H1 (cell line): ENCODE data around the gene ZNF516. TPM values are rescaled to one million over a fixed set of nuclear protein-coding genes. Genes with fewer than 3 reads are reported as not detected.
A peak's percentile ranks its signal among the peaks of the same experiment; 100 is the strongest.

ENCODE experiments used
- CTCF ChIA-PET: fragments of 300-600 bp; sonication (Branson Sonifier 250); formaldehyde crosslinking; loops from one replicate; lab custom pipeline; 2021; ENCODE audit not compliant: partially characterized antibody; lab: Charles Lee
- POLR2A ChIA-PET: fragments of 300-600 bp; sonication (Branson Sonifier 250); formaldehyde crosslinking; loops from one replicate; lab custom pipeline; 2021; ENCODE audit warnings: inconsistent platforms; ENCODE audit not compliant: partially characterized antibody; lab: Charles Lee
- DNase-seq, 2 experiments: peaks; one replicate each; pipeline versions ENCODE4 v3.0.0 to v3.0.0-alpha.2; 2010 to 2022; ENCODE audit warnings: low spot score in 2 of 2, low read depth in 1 of 2, mixed read lengths in 1 of 2
- FAIRE-seq: peaks from 2 replicates; lab custom pipeline; 2011; peaks lifted over from hg19 to GRCh38; lab: Jason Lieb, UNC
- H2AFZ ChIP-seq: 2 replicates; pipeline ENCODE4 v1.8.1; 2012; ENCODE audit warnings: low read length, inconsistent platforms
- H2AK5ac ChIP-seq: 2 replicates; pipeline ENCODE4 v1.6.1; 2013; ENCODE audit warnings: low read depth, low read length
- H2BK120ac ChIP-seq: replicated peaks from 2 replicates; pipeline ENCODE3; 2013; ENCODE audit warnings: low read depth, low read length, inconsistent platforms
- H2BK12ac ChIP-seq: 2 replicates; pipeline ENCODE4 v1.6.1; 2013; ENCODE audit warnings: low read depth, low read length
- H2BK15ac ChIP-seq: 2 replicates; pipeline ENCODE4 v1.6.1; 2013; ENCODE audit warnings: low read length
- H2BK20ac ChIP-seq: 2 replicates; pipeline ENCODE4 v1.6.1; 2013; ENCODE audit warnings: low read length
- H2BK5ac ChIP-seq: 2 replicates; pipeline ENCODE4 v1.6.1; 2013; ENCODE audit warnings: low read depth, low read length
- H3K14ac ChIP-seq: 2 replicates; pipeline ENCODE4 v1.6.1; 2013; ENCODE audit warnings: inconsistent platforms; ENCODE audit not compliant: insufficient read length
- H3K18ac ChIP-seq: 2 replicates; pipeline ENCODE4 v1.6.1; 2013; ENCODE audit warnings: low read length; ENCODE audit errors: extremely low read depth
- H3K23ac ChIP-seq: 2 replicates; pipeline ENCODE4 v1.6.1; 2013; ENCODE audit warnings: inconsistent platforms; ENCODE audit not compliant: insufficient read length
- H3K23me2 ChIP-seq: 2 replicates; pipeline ENCODE4 v1.6.1; 2013; ENCODE audit warnings: low read depth, low read length
- H3K27ac ChIP-seq: 2 replicates; pipeline ENCODE4 v1.6.1; 2011; ENCODE audit warnings: low read depth, low read length, inconsistent platforms
- H3K27me3 ChIP-seq, 4 experiments: replicated peaks in 1 of 4; 1 replicate in 1 of 4; 2 replicates in 3 of 4; pipeline versions ENCODE4 v1.6.1 to v1.8.1; 2011 to 2013; ENCODE audit warnings: low read length in 3 of 4, mild to moderate bottlenecking in 3 of 4, inconsistent platforms in 2 of 4, mixed read lengths in 2 of 4, moderate library complexity in 1 of 4; ENCODE audit not compliant: control insufficient read depth in 3 of 4, insufficient read depth in 3 of 4; ENCODE audit errors: extremely low read depth in 1 of 4
- H3K36me3 ChIP-seq, 4 experiments: 2 replicates each; pipeline versions ENCODE4 v1.6.1 to v1.8.1; 2011 to 2013; ENCODE audit warnings: mild to moderate bottlenecking in 4 of 4, low read length in 3 of 4, moderate library complexity in 2 of 4, control low read depth in 1 of 4, inconsistent platforms in 1 of 4; ENCODE audit not compliant: insufficient read depth in 4 of 4, control insufficient read depth in 2 of 4
- H3K4ac ChIP-seq: replicated peaks from 2 replicates; pipeline ENCODE3; 2013; ENCODE audit warnings: low read length, low read depth, mixed read lengths, inconsistent platforms; ENCODE audit not compliant: insufficient read length
- H3K4me1 ChIP-seq, 4 experiments: replicated peaks in 1 of 4; 1 replicate in 1 of 4; 2 replicates in 3 of 4; pipeline versions ENCODE4 v1.6.1 to v1.8.1; 2011 to 2013; ENCODE audit warnings: low read length in 3 of 4, inconsistent platforms in 2 of 4, mixed read lengths in 1 of 4; ENCODE audit not compliant: insufficient read depth in 4 of 4, control insufficient read depth in 3 of 4
- H3K4me2 ChIP-seq, 2 experiments: 2 replicates each; pipeline versions ENCODE4 v1.6.1 to v1.8.1; 2011 to 2013; ENCODE audit warnings: low read depth in 2 of 2, low read length in 2 of 2, control low read depth in 1 of 2, inconsistent platforms in 1 of 2, mild to moderate bottlenecking in 1 of 2; ENCODE audit not compliant: insufficient read depth in 1 of 2
- H3K4me3 ChIP-seq, 4 experiments: fragments of 200-600, 300-600 bp in 1 of 4; sonication (generic), shearing (Covaris generic), sonication (Bioruptor Twin) in 1 of 4; 2 replicates each; pipeline versions ENCODE4 v1.5.1 to v1.8.1; 2011 to 2016; ENCODE audit warnings: low read length in 4 of 4, low read depth in 3 of 4, control low read depth in 2 of 4, inconsistent platforms in 2 of 4, mild to moderate bottlenecking in 2 of 4, mixed read lengths in 1 of 4, moderate library complexity in 1 of 4; ENCODE audit not compliant: insufficient read depth in 2 of 4; ENCODE audit errors: extremely low read depth in 1 of 4
- H3K56ac ChIP-seq: replicated peaks from 2 replicates; pipeline ENCODE3; 2013; ENCODE audit warnings: low read depth, mild to moderate bottlenecking, mixed read lengths, low read length, inconsistent platforms; ENCODE audit not compliant: insufficient read length
- H3K79me1 ChIP-seq: 2 replicates; pipeline ENCODE4 v1.6.1; 2013; ENCODE audit warnings: low read depth, low read length, control low read depth
- H3K79me2 ChIP-seq, 2 experiments: 2 replicates each; pipeline versions ENCODE4 v1.6.1 to v1.8.1; 2012 to 2013; ENCODE audit warnings: low read length in 2 of 2, mild to moderate bottlenecking in 2 of 2, inconsistent platforms in 1 of 2; ENCODE audit not compliant: insufficient read depth in 2 of 2, control insufficient read depth in 1 of 2
- H3K9ac ChIP-seq, 4 experiments: replicated peaks in 1 of 4; 1 replicate in 1 of 4; 2 replicates in 3 of 4; pipeline versions ENCODE4 v1.6.1 to v1.8.1; 2011 to 2013; ENCODE audit warnings: low read depth in 3 of 4, low read length in 3 of 4, control low read depth in 2 of 4, mild to moderate bottlenecking in 2 of 4, moderate library complexity in 2 of 4, inconsistent platforms in 1 of 4; ENCODE audit errors: extremely low read depth in 1 of 4
- H3K9me3 ChIP-seq, 2 experiments: 2 replicates each; pipeline versions ENCODE4 v1.6.1 to v1.8.1; 2012 to 2013; ENCODE audit warnings: mild to moderate bottlenecking in 2 of 2, moderate library complexity in 2 of 2, control low read depth in 1 of 2, inconsistent platforms in 1 of 2, low read depth in 1 of 2, low read length in 1 of 2, mixed read lengths in 1 of 2; ENCODE audit not compliant: insufficient read depth in 2 of 2
- H4K20me1 ChIP-seq, 2 experiments: replicated peaks in 1 of 2; 2 replicates each; pipeline versions ENCODE3 to v1.8.1; 2011 to 2013; ENCODE audit warnings: inconsistent platforms in 2 of 2, low read length in 2 of 2, mild to moderate bottlenecking in 1 of 2; ENCODE audit not compliant: insufficient read depth in 2 of 2, control insufficient read depth in 1 of 2
- H4K5ac ChIP-seq: 2 replicates; pipeline ENCODE4 v1.6.1; 2013; ENCODE audit warnings: low read length, low read depth, mixed read lengths, inconsistent platforms; ENCODE audit not compliant: insufficient read length
- H4K8ac ChIP-seq: 2 replicates; pipeline ENCODE4 v1.8.0; 2013; ENCODE audit warnings: mild to moderate bottlenecking, moderate library complexity, low read length, inconsistent platforms; ENCODE audit not compliant: insufficient read depth; ENCODE audit errors: extremely low read depth
- H4K91ac ChIP-seq: replicated peaks from 2 replicates; pipeline ENCODE3; 2013; ENCODE audit warnings: low read length, mixed read lengths, inconsistent platforms; ENCODE audit not compliant: insufficient read length
- ATF2 ChIP-seq: IDR thresholded peaks from 2 replicates; pipeline ENCODE4 v1.6.1; 2012; ENCODE audit warnings: low read length, inconsistent platforms
- CHD2 ChIP-seq: IDR thresholded peaks from 2 replicates; pipeline ENCODE4 v1.6.1; 2012; ENCODE audit warnings: low read length, improper control_type of control experiment
- FOSL1 ChIP-seq: IDR thresholded peaks from 2 replicates; pipeline ENCODE4 v1.6.1; 2011; ENCODE audit warnings: mild to moderate bottlenecking, low read depth, low read length, moderate library complexity; ENCODE audit not compliant: insufficient read depth
- GTF2F1 ChIP-seq: IDR thresholded peaks from 2 replicates; pipeline ENCODE4 v1.6.1; 2012; ENCODE audit warnings: low read depth, low read length, improper control_type of control experiment, borderline replicate concordance
- PHF8 ChIP-seq: fragments of 200-600 bp; sonication (generic); conservative IDR thresholded peaks from 2 replicates; pipeline ENCODE4 v1.7.1; 2012; ENCODE audit warnings: low read depth, mild to moderate bottlenecking, inconsistent platforms, low read length, moderate library complexity
- SIN3A ChIP-seq, 2 experiments: IDR thresholded peaks in 1 of 2; conservative IDR thresholded peaks in 1 of 2; 2 replicates each; pipeline ENCODE4 v1.6.1; 2011 to 2012; ENCODE audit warnings: low read length in 2 of 2, improper control_type of control experiment in 1 of 2, low read depth in 1 of 2, mild to moderate bottlenecking in 1 of 2
- USF2 ChIP-seq: IDR thresholded peaks from 2 replicates; pipeline ENCODE4 v1.6.1; 2011; ENCODE audit warnings: low read length, improper control_type of control experiment
- WGBS, 2 experiments: shearing (Covaris generic) in 1 of 2; methylation state at CpG; one replicate each; pipeline versions ENCODE4 v1.1.6 to v1.1.7; 2013 to 2015; ENCODE audit warnings: low lambda C conversion rate in 2 of 2, mixed read lengths in 2 of 2, inconsistent platforms in 1 of 2, low coverage in 1 of 2, missing lambda C conversion rate in 1 of 2; ENCODE audit not compliant: insufficient replicate concordance in 2 of 2, insufficient coverage in 1 of 2, insufficient read length in 1 of 2; ENCODE audit errors: extremely low coverage in 1 of 2, missing lambda C conversion rate in 1 of 2; 5-methylcytosine and 5-hydroxymethylcytosine counted together
- polyA plus RNA-seq, 7 experiments: library from polyadenylated mRNA; depleted of rRNA in 3 of 7; stranded (reverse) in 5 of 7; unstranded in 2 of 7; fragments of >200 nt in 5 of 7; fragments of 200-250 nt in 2 of 7; gene quantifications; 1 replicate in 5 of 7; 2 replicates in 1 of 7; 4 replicates in 1 of 7; pipeline versions ENCODE4 v1.2.1 to v1.2.3, GENCODE V29; 2011 to 2013; ENCODE audit warnings: missing spikeins in 2 of 7, mixed read lengths in 2 of 7
- total RNA-seq: library from RNA; stranded (reverse); fragmentation: NEBNext Ultra II Directional; extraction: Animal tissue kit (Norgen Biotek cat#: 25700); gene quantifications from 2 replicates; pipeline ENCODE4 v1.2.1, GENCODE V29; 2021
- TF ChIP-seq, protein P1 (sequence below): IDR thresholded peaks from 2 replicates; pipeline ENCODE4 v1.6.1; 2012; ENCODE audit warnings: inconsistent platforms

Gene ZNF516
- total and polyA plus RNA-seq, 2 of the 8 experiments (the other 6 are each of a cell fraction or from before 2014, with no cell fraction given) = 7.3 to 17.0 TPM

DNA sequence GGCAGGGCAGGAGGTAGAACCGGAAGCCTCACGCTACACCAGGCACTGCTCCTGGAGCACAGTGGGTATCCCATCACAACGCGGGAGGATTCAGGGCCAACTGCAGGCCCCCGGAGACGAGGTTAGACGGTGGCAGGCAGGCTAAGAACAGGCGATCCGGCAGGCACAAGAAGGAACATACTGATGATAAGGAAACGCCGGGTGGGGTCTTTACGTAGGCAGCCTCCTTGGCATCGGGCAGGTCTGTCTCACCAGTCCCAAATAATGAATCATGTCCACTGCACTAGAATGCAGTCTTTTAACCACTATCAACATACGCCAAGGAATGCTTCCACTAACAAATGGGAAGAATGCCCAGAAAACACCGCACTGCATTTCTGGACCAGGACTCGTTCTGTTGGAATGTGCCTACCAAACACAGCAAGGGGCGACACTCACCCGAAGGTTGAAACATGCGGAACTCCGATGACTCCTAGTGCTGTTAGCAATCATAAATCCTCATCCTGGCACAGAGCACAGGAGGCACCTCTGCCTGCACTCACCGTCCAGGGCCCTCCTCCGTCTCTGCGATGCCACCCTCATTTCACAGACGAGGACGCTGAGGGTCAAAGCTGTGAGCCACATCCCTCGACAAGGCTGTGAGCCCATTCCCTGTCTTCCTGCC is 35.2 kb downstream of the ZNF516 start:
- Histone ChIP-seq H3K79me2 (peaks cover 0 to 10% of the 10 kb centered on the region in 2 experiments; a peak in 1 of 4 replicates), H2BK120ac (no peak overlapping the region), H2BK12ac (no peak overlapping the region), H4K8ac (no peak overlapping the region), H2BK5ac (peak overlapping the region; percentile 52; the same call in 1 of the 2 replicates), H3K14ac (no peak overlapping the region), H3K9me3 (no peaks in the 10 kb centered on the region), H3K9ac (no peak overlapping the region), H3K18ac (no peak overlapping the region), H3K27me3 (0 out of 7 replicates have a peak, but pooled peaks cover 0 to 2% (median 0%) of the 10 kb centered on the region in 4 experiments), H3K36me3 (peaks cover 0 to 5% (median under 1%) of the 10 kb centered on the region in 4 experiments; a peak in 1 of 8 replicates), H2BK15ac (no peak overlapping the region), H2AK5ac (0 out of 2 replicates have a peak overlapping the region, but pooled peaks have one; percentile 34), H3K4me3 (no peak overlapping the region), H3K27ac (no peak overlapping the region), H3K4ac (no peak overlapping the region), H3K23ac (no peak overlapping the region), H2AFZ (no peak overlapping the region), H3K79me1 (peaks cover 3% of the 10 kb centered on the region), H3K23me2 (no peaks in the 10 kb centered on the region), H3K4me1 (peaks cover 0 to 6% (median 3%) of the 10 kb centered on the region in 4 experiments; a peak in 3 of 7 replicates), H4K91ac (no peak overlapping the region), H4K20me1 (peaks cover 0 to 16% of the 10 kb centered on the region in 2 experiments), H3K4me2 (no peak overlapping the region), H3K56ac (no peak overlapping the region), H2BK20ac (no peak overlapping the region), H4K5ac (no peak overlapping the region)
- POLR2A ChIA-PET = no interaction called here
- FAIRE-seq (no peak), DNase-seq (no peak)
- WGBS, 2 experiments = 87% methylated on average over 26 of the region's 26 CpGs; no CpG with 5 or more reads in 1 of the 2 experiments
- CTCF ChIA-PET = interaction anchor here (0.9 to 1.7 kb wide), 4 partner anchors 31 to 199 kb away, joined by 3 to 5 read pairs (median 4); no protein-coding TSS in a partner anchor
- TF ChIP-seq PHF8 (no peak), SIN3A (conservative IDR thresholded peaks at IDR 0.05 in 1 of 2, IDR thresholded peaks at IDR 0.05 in 1 of 2; ENCODE audit: low read depth in 1 of 2, low read length in 2 of 2) (no peak), GTF2F1 (no peak), ATF2 (no peak), CHD2 (no peak), FOSL1 (no peak), USF2 (no peak)
- TF ChIP-seq, protein P1, sequence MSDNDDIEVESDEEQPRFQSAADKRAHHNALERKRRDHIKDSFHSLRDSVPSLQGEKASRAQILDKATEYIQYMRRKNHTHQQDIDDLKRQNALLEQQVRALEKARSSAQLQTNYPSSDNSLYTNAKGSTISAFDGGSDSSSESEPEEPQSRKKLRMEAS = no peak
